ENCODE results near the gene BMPR2.

BMPR2 gene

GRCh38 chr2:202609381-202610145 lies 233.4 kb downstream of the BMPR2 start:
- DNase-seq (ENCODE audit: extremely low read depth, low read depth): peak; percentile 9
- H3K4me3 ChIP-seq (replicated peaks; ENCODE audit: low read depth, low read length): no peak overlapping the region

DNA sequence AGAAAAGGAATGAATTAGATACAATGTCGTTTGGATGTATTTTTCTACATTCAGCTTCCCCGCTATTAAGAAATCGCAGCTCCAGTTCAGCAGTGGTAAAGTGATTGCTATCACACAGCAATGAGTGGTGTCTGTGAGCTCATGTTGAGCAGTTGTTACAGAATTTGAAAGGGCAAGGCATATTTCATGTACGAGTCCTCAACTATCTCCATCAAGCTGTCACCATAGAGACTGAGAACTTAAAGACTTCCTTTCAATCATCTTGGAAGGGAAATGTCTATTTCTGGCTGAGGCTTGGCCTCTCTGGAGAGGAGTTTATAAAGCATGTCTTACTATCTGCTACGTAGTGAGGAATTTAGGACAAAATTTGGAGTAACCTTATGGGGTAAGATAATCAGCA lies 234.3 kb downstream of the BMPR2 start:
- DNase-seq (ENCODE audit: extremely low read depth, low read depth): no peak
- TF ChIP-seq CTCF (IDR thresholded peaks at IDR 0.05; ENCODE audit: low read depth, low read length, missing control alignments): no peak
- H3K4me3 ChIP-seq (replicated peaks; ENCODE audit: low read depth, low read length): no peak overlapping the region

More at GRCh38 chr2:202609381-202610145, 233.4 kb downstream of the BMPR2 start:
- TF ChIP-seq CTCF (IDR thresholded peaks at IDR 0.05; ENCODE audit: low read depth, low read length, missing control alignments): no peak

GRCh38 chr2:202612145-202612544 lies 236.0 kb downstream of the BMPR2 start:
- no peak for TF ChIP-seq CTCF (IDR thresholded peaks at IDR 0.05; ENCODE audit: low read depth, low read length, missing control alignments)

GRCh38 chr2:202613479-202613878 lies 237.4 kb downstream of the BMPR2 start:
- no peak for DNase-seq (ENCODE audit: extremely low read depth, low read depth)
- H3K4me3 ChIP-seq (replicated peaks; ENCODE audit: low read depth, low read length): no peak overlapping the region
- TF ChIP-seq CTCF (IDR thresholded peaks at IDR 0.05; ENCODE audit: low read depth, low read length, missing control alignments): no peak

More at GRCh38 chr2:202612145-202612544, 236.0 kb downstream of the BMPR2 start:
- H3K4me3 ChIP-seq (replicated peaks; ENCODE audit: low read depth, low read length): no peak overlapping the region
- no peak for DNase-seq (ENCODE audit: extremely low read depth, low read depth)

Measured in HFF-Myc (cell line).